GM18868 (cell line): Measurements from ENCODE around the gene DNMT1.
A peak's percentile ranks its signal among the peaks of the same experiment; 100 is the strongest.

Experiments
- ATAC-seq: cut with Tn5 transposase; IDR thresholded peaks from one replicate; pipeline ENCODE4 v1.9.1; 2021; ENCODE audit warnings: mild to moderate bottlenecking, moderate library complexity; ENCODE audit not compliant: unreplicated experiment

Gene DNMT1

GRCh38 chr19:10100163-10100785 is 94.5 kb downstream of the DNMT1 start:
- ATAC-seq, result no peak

GRCh38 chr19:10096615-10096963 is 98.2 kb downstream of the DNMT1 start:
- ATAC-seq, result no peak

DNA sequence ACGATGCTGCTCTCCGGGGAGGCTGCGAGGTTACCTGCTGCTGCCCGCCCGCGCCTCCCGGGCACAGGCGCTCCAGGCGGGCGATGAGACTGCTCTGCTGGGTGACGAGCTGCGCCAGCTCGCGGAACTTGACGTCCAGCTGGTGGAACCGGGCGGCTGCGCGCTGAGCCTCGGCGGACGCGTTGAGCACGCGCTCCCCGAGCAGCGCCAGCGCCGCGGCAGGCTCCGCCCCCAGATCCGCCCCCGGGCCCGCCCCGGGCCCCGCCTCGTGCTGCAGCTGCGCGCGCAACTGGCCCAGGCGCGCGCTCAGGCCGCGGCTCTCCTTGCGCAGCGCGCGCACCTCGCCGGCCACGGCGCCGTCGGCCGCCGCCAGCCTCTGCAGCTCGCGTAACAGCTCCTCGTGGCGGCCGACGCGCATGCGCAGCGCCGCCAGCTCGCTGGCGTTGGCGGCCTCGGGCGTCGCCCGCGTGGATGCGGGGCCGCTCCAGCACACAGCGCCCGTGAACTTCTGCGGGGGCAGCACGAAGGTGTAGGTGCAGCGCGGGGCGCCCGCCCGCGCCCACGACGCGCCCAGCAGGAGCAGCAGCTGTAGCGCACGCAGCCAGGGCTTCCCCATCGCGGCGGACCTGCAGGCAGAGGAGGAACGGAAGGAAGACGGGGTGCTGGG is 98.7 kb downstream of the DNMT1 start:
- ATAC-seq, result peak; percentile 82

- ATAC-seq, result no peak
These were observed 99.2 kb downstream of the DNMT1 start for GRCh38 chr19:10095622-10095947.

DNA sequence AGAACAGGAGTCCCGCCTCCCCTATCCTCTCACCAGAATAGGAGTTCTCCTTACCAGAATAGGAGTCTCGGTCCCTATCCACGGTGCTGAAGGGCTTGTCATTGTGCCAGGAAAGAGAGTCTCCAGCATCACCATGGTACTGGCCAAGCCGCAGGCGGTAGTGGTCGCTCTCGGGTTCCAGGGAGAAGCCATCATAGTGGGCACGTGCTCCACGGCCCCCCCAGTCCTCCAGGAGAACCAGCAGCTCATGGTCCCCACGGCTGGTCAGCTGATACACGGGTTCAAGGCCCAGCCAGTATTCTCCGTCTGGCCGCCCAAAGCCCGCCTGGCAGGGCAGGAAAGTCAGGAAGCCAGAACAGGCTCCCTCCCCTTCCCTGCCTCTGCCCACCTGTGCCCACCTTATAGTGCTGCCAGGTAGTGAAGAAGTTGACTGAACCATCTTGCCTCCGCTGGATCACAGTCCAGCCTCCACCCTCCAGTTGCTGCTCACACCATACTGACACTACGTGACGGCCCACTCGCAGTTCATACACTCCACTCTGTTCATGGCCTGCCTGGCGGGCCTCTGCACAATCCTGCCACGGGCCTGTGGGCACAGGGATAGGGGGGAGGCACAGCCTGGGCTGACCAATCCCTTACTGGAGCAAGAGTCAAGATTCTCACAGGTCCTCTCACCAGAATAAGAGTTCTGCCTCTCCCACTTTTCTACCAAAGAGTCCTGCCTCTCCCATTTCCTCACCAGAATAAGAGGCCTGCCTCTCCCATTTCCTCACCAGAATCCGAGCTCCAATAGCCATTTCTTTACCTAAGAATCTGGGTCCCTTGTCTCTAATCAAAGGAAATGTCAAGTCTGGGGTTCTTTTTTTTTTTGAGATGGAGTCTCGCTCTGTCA is 101.2 kb downstream of the DNMT1 start:
- ATAC-seq, result no peak

DNA sequence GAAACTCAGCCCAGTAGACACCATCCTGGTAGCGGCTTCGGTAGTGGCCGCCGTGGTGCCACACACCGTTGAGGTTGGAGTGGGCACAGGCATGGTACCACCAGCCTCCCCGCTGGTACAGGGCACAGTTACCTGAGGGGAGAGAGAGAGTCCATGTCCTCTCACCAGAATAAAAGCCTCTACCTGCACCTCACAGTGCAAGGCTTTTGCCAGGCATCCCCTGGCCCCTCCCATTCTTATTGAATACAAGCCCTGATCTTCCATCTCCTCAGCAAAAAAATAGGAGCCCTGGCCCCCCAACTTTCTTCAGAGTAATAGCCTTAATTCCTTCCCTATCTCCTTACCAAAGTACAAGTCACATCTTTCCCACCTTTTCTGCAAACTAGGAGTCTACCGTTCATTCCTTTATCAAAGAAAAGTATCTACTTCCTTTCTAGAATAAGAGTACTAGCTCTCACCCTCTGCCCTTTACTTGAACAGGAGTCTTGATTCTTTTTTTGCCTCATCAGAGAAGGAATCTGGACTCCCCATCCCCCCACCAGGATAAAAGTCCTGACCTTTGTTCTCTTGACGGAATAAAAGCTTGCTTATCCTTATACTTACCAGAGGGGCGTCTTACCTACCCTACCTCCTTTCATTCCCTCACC is 102.0 kb downstream of the DNMT1 start:
- no peak for ATAC-seq

DNA sequence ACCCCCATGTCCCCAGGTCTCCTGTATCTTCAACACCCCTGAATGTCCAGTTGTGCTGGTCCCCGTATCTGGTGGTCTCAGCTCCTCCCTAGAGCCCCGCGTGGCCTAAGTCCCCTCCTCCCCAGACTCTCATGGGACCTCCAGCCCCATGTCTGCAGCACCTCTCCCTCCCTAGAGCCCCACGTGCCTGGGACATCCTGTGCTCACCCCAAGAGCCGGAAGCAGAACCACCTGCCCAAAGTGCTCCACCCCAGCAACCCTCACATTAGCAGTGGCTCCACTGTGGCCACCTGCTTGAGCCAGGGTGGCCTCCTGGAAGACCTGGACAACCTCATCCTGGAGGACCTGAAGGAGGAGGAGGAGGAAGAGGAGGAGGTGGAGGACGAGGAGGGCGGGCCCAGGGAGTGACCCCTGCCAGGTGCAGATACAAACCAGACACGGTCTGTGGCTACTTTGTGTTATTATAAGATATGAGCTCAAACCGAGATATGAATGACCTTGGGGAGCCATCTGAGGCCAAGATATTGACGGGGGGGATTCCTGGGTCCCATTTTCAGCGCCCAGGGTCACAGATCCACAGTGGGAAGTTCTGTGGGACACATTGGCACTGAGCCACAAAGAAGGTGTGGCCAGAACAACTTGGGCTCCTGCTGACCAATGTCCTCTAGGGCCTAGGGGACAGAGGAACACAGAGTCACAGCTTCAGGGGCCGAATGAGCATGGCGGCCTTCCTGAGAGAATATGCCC is 102.7 kb downstream of the DNMT1 start:
- no peak for ATAC-seq

DNA sequence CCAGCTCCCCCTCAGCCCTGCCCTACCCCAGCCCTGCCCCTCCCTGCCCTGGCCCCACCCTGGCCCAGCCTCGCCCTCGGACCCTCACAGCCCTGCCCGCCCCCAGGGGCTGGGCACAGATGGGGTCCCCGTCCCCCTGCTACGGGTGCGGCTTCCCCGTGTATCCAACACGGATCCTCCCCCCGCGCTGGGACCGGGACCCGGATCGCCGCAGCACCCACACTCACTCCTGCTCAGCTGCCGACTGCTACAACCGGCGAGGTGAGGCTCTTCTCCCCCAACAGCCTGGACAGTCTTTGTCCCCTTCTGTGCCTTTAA is 103.4 kb downstream of the DNMT1 start:
- no peak for ATAC-seq

GRCh38 chr19:10089801-10090375 is 104.9 kb downstream of the DNMT1 start:
- no peak for ATAC-seq

DNA sequence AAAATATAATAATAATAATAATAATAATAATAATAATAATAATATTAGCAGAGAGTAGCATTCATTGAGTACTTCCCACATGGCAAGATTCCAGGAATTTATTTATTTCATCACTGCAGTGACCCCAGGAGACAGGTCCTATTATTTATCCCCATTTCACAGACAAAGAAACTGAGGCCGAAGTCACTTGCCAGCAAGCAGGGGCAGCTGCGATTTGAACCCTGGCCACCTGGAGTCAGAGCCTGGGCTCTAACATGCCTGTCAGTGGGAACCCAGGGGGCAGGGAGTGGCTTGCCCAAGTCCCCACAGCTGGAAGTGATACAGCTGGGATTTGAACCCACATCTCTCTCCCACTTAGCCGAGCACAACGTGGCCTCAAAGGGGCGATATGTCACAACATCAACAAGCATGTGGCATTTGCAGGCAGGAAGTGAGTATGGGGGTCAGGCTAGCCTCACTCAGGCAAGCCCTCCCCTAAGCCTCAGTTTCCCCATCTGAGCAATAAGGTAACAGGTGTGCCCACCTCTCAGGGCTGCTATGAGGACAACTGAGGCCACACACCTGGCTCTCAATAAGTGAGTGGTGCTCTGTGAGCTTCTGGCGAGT is 105.7 kb downstream of the DNMT1 start:
- no peak for ATAC-seq

DNA sequence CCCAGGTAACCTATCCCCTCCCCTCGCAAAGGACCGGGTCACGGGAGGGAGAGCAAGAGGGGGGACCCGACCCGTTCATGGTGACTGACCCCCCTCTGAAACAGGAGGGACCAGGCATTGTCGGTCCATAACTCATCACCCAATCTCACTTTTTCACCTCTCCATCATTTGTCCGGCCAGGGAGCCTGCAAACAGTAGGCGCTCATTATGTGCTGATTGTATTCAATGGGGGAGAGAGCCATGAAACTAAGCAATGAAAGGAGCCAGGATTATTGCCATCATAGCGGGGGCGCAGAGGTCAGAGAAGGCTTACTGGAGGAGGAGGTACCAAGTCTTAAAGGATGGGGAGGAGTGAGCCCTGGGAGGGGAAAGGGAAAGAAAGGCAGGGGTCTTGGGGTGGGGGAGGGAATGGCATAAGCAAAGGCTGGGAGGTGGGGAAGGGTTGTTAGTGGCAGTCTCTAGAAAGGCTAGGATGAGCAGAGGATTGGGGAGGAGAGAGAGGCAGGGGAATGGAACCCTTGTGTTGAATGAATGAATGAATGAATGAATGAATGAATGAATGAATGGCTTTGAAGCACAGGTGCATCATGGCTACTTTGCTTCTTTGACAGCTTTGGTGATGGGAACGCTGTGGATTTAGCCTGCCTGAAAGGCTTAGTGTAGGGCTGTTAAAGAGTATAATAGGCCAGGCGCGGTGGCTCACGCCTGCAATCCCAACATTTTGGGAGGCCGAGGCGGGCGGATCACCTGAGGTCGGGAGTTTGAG is 107.3 kb downstream of the DNMT1 start:
- ATAC-seq, result no peak

DNA sequence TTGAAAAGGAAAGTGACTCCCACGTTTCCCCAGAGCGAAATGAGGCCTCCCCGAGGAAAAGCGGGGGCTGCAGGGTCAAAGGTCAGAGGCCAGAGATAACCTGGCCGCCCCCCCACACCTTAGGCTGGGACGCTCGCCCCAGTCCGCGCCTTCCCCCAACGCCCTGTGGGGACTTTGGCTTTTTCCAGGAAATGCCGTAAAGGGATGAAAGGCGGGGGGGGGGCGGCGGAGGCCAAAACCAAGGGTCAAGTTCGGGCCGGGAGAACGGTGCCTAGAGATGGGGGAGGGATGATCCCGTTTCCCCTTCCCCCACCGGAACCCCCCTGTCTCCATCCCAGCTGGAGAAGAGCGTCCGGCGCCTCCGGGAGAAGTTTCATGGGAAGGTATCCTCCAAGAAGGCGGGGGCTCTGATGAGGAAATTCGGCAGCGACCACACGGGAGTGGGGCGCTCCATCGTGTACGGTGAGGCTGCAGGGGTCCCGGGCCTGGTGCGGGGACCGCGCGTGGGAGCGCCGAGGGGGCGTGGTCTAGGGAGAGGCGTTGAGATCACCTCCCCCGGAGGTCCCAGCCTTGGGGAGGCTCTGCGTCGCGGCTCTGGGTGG is 108.1 kb downstream of the DNMT1 start:
- no peak for ATAC-seq

DNA sequence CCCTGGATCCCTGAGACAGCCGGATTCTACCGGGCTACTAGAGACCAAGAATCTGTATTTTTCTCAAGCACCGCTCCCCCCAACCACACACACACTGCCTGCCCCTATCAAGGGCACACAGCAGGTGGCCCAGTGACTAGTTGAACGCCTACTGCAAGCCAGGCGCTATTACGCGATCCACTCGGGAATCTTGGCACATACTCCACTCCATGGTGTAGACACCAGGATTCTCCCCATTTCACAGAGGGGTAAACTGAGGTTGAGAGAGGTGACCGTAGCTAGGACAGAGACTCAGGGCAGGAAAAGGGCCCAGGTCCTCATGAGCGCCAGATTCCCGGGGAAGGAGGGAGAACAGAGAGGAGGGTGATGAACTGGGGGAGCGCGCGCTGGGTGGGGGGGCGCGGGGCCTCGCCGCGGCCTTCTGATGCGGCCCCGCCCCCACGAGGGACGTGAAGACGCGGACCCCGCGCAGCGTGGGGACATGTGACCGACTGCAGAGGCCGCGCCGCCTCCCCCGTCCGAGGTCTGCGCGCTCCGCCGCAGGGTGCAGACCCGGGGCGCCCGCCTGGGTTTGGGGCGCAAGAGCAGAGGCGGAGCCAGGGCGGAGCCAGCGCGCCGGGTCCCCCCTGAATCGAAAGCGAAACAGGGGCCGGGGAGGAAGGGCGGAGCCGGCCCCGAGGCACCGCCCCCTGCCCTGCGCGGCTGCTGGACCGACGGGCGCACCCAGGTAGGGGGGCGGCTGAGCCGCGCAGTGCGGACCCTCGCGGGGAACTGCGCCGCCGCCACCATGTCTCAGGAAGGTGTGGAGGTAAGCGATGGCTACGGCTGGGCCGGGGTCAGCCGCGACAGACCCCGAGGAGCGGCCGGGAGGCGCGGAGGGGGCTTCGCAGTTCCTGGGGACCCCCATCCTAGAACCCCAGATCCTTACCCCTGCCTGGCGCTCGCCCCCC is 108.8 kb downstream of the DNMT1 start, which contains the start of gene SHFL:
Gene SHFL (plus strand): TSS at position 677 of the 950 bp plus-strand sequence. CDS start 111 bp downstream, at position 788.
- peak; percentile 87 for ATAC-seq

GRCh38 chr19:10084803-10085202 is 110.0 kb downstream of the DNMT1 start:
- no peak for ATAC-seq

DNA sequence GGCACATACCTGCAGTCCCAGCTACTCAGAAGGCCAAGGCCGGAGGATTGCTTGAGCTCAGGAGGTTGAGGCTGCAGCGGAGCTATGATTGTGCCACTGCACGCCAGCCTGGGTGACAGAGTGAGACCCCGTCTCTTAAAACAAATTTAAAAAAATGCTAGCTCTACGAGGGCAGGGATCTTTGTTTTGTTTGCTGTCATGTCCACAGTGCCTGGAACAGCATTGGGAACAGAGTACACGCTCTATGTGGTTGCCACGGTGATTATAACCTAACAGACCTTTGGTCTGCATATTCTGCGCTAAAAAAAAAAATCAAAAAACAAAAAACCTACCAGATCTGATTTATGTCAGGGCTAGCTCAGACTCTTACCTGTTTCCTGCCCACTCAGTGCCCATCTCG is 110.8 kb downstream of the DNMT1 start:
- ATAC-seq, result no peak
